GM21576 (cell line): ENCODE measurements around the gene KCNF1.

Source experiments
- ATAC-seq: cut with Tn5 transposase; IDR thresholded peaks from one replicate; pipeline ENCODE4 v1.9.1; 2021; ENCODE audit warnings: mild to moderate bottlenecking, moderate library complexity; ENCODE audit not compliant: unreplicated experiment

The KCNF1 gene

GRCh38 chr2:10911291-10912075 lies at the start of gene KCNF1:
TSS of gene KCNF1 (plus strand) at chr2:10911934. CDS start at chr2:10912427, 493 bp downstream.
- no peak for ATAC-seq

- ATAC-seq = no peak
Observed at GRCh38 chr2:10862330-10862729, 49.4 kb upstream of the KCNF1 start.

GRCh38 chr2:10863047-10863446 lies 48.7 kb upstream of the KCNF1 start:
- ATAC-seq = no peak

- ATAC-seq = peak; percentile 54
Observed at GRCh38 chr2:10863837-10864236, 47.9 kb upstream of the KCNF1 start.

- no peak for ATAC-seq
Observed at GRCh38 chr2:10864251-10864650, 47.5 kb upstream of the KCNF1 start.

- peak; percentile 94 for ATAC-seq
Observed at GRCh38 chr2:10864861-10865636, 46.7 kb upstream of the KCNF1 start.

- no peak for ATAC-seq
Observed at GRCh38 chr2:10865841-10866240, 45.9 kb upstream of the KCNF1 start.

- ATAC-seq = no peak
Observed at GRCh38 chr2:10867692-10868420, 43.9 kb upstream of the KCNF1 start.

- no peak for ATAC-seq
Observed at GRCh38 chr2:10868465-10869314, 43.0 kb upstream of the KCNF1 start.

- no peak for ATAC-seq
Observed at GRCh38 chr2:10871978-10872377, 39.8 kb upstream of the KCNF1 start.

GRCh38 chr2:10873171-10873570 lies 38.6 kb upstream of the KCNF1 start:
- ATAC-seq = no peak

GRCh38 chr2:10873790-10874437 lies 37.8 kb upstream of the KCNF1 start:
- no peak for ATAC-seq

GRCh38 chr2:10875126-10875525 lies 36.6 kb upstream of the KCNF1 start:
- no peak for ATAC-seq

- no peak for ATAC-seq
Observed at GRCh38 chr2:10876394-10876793, 35.3 kb upstream of the KCNF1 start.

- no peak for ATAC-seq
Observed at GRCh38 chr2:10876963-10877362, 34.8 kb upstream of the KCNF1 start.

GRCh38 chr2:10877651-10878111 lies 34.1 kb upstream of the KCNF1 start:
- ATAC-seq = no peak

- no peak for ATAC-seq
Observed at GRCh38 chr2:10878268-10878915, 33.3 kb upstream of the KCNF1 start.

- ATAC-seq = no peak
Observed at GRCh38 chr2:10879159-10879558, 32.6 kb upstream of the KCNF1 start.
